Embryonic facial prominence (tissue), 1 donor: Measurements from ENCODE around the gene CAV1.
"Not testable (repeated sequence)": the region's sequence is repeated elsewhere in the genome, so short reads cannot be mapped to it uniquely, and the experiment has no call there.

Experiments
- DNase-seq: peaks from one replicate; pipeline ENCODE4 v3.0.0-alpha.2; 2016; ENCODE audit errors: extremely low spot score

CAV1 gene

GRCh38 chr7:116582164-116582732 is 57.4 kb downstream of the CAV1 start:
- no peak for DNase-seq

- no peak for DNase-seq
Measured at GRCh38 chr7:116582806-116583444, 58.1 kb downstream of the CAV1 start.

GRCh38 chr7:116583653-116584052 is 58.8 kb downstream of the CAV1 start:
- DNase-seq = no peak

GRCh38 chr7:116584721-116585120 is 59.9 kb downstream of the CAV1 start:
- DNase-seq = no peak

- DNase-seq = no peak
Measured at GRCh38 chr7:116585392-116585791, 60.6 kb downstream of the CAV1 start.

GRCh38 chr7:116585967-116586366 is 61.1 kb downstream of the CAV1 start:
- no peak for DNase-seq

- DNase-seq = not testable (repeated sequence)
Measured at GRCh38 chr7:116587200-116587599, 62.4 kb downstream of the CAV1 start.

- no peak for DNase-seq
Measured at GRCh38 chr7:116588225-116588624, 63.4 kb downstream of the CAV1 start.

- peak; percentile 44 for DNase-seq
Measured at GRCh38 chr7:116588641-116589594, 64.1 kb downstream of the CAV1 start.

- DNase-seq = no peak
Measured at GRCh38 chr7:116591202-116592040, 66.6 kb downstream of the CAV1 start.

- no peak for DNase-seq
Measured at GRCh38 chr7:116592041-116592355, 67.2 kb downstream of the CAV1 start.

- no peak for DNase-seq
Measured at GRCh38 chr7:116592445-116592844, 67.6 kb downstream of the CAV1 start.

- DNase-seq = no peak
Measured at GRCh38 chr7:116593359-116594075, 68.7 kb downstream of the CAV1 start.

GRCh38 chr7:116595063-116595462 is 70.2 kb downstream of the CAV1 start:
- DNase-seq = no peak

GRCh38 chr7:116597384-116597783 is 72.5 kb downstream of the CAV1 start:
- DNase-seq = no peak

- no peak for DNase-seq
Measured at GRCh38 chr7:116598278-116598677, 73.4 kb downstream of the CAV1 start.

GRCh38 chr7:116598861-116599260 is 74.0 kb downstream of the CAV1 start:
- DNase-seq = no peak

GRCh38 chr7:116601426-116601825 is 76.6 kb downstream of the CAV1 start:
- no peak for DNase-seq

GRCh38 chr7:116607299-116607698 is 82.5 kb downstream of the CAV1 start:
- no peak for DNase-seq

- DNase-seq = no peak
Measured at GRCh38 chr7:116610210-116610609, 85.4 kb downstream of the CAV1 start.

- no peak for DNase-seq
Measured at GRCh38 chr7:116610721-116611120, 85.9 kb downstream of the CAV1 start.
